Stimulated activated CD8-positive, alpha-beta memory T cell treated with anti-CD3 and anti-CD28 coated beads, Interleukin-15, amount 100 ng/mL, for 48 hours (primary cell): ENCODE data around the gene ANO10.
"Not testable (repeated sequence)": the region's sequence is repeated elsewhere in the genome, so short reads cannot be mapped to it uniquely, and the experiment has no call there.

Experiments used
- DNase-seq, 2 donors: peaks; one replicate each; pipeline ENCODE4 v3.0.0-alpha.2; 2020; ENCODE audit warnings: low read depth in 2 of 2

Gene ANO10

GRCh38 chr3:43372809-43373559, 248.8 kb downstream of the ANO10 start:
- no peak for DNase-seq

- DNase-seq: no peak
Observed at GRCh38 chr3:43372007-43372740, 249.6 kb downstream of the ANO10 start.

GRCh38 chr3:43371494-43371893, 250.3 kb downstream of the ANO10 start:
- no peak for DNase-seq

DNA sequence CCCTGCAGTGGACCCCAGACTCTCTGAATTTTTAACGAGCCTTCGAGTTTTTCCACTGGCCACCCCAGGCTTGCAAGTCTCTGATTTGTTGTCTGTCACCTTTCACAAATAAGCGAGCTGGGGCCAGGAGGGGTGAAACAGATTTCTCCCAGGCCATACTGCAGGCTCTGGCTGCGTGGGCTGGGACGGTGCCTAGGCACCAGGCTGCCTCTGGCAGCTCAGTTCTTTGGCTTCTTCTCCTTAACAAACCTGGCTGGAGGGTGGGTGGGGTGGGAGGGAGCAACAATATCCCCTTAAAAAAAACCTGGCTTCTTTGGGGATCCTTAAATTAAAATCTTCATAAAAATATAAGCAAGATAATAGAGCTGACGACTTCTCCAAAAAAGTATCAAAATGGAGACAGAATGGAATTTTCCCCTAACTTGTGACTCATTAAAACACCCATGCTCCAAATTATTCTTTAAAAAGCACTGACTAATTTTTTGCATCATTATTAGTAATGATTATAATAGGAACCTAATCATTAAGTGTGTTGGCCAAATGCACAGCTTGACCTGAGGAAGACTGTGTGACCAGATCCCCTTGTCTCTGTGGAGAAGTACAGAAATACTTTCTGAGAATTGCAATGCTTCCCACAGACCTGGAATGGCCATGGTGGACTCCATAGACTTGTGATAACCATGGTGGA, 251.4 kb downstream of the ANO10 start:
- DNase-seq: no peak

DNA sequence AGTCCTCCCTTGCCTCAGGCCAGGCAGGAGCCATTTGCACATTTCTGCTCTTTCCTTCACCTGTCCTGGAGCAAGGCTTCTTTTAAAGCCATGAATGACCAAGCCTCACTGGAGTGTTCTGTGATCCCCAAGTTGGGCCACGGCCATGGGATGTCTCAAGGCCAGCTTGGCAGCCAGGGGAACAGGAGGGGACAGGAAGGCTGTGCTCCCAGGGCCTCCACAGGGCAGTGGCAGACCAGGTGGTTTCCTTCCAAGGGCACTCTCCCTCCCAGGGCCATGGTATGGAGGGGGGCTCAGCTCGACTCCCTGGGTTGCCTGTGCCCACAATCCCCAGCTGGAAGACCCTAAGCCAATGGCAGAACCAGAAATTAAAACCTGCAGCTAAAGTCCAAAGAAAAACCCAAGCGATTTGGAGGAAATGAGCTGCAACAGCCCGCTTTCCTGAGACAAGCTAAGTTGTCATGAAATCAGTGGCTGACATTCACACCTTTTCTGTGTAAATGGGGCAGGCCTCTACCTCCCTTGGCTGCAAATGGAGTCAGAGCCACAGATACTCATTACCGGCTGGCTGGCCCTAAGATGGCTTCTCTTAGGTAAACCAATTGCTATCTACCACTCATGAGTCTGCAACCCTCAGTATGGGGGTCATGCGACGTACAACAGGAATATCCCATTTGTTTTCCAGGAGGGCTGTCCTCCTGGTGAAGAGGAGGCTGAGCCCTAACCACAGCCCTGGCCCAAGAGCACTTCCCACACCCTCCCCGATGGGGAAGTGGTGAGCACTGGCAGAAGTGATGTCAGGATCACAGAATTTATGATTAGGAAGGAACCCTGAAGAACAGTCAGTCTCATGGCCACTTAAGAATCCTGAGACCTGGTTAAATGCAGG, 252.2 kb downstream of the ANO10 start:
- no peak for DNase-seq

DNA sequence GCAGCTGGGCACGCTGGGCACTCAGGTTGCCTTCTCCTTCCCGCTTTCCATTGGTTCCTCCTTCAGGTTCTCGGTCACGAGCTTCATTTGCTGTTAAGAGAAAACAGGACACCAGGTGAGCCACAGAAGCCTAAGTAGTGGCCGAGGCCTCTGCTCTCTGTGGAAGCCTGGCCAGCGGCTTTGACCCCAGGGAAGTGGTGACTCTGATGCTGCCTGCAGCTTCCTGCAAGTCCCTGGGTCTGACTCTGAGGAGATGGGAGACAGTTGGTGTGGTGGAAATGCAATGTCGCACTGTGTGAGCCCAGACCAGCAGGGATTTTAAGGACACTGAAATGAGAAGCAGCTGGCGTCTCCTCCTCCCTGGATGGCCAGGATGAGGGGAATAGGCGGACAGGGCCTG, 254.9 kb downstream of the ANO10 start:
- no peak for DNase-seq

DNA sequence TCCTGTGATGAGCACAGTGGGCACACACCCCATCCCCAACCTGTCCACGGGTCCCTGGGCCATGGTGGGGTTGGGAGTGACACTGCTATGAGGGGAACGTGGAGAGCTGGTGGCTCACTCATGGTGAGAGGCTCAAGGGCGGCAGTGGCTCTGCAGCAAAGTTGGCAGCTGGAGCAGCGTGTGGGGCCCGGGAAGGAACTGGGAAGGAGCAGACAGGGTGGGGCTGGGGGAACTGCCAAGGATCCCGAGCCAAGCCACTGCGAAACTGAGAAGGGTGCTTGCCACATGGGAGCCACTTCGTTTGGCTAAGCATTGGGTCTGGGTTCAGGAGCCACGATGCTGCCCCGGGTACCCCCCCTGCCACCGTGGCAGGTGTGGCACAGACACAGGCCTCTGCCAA, 255.3 kb downstream of the ANO10 start:
- no peak for DNase-seq

- no peak for DNase-seq
Observed at GRCh38 chr3:43365601-43366305, 256.1 kb downstream of the ANO10 start.

DNA sequence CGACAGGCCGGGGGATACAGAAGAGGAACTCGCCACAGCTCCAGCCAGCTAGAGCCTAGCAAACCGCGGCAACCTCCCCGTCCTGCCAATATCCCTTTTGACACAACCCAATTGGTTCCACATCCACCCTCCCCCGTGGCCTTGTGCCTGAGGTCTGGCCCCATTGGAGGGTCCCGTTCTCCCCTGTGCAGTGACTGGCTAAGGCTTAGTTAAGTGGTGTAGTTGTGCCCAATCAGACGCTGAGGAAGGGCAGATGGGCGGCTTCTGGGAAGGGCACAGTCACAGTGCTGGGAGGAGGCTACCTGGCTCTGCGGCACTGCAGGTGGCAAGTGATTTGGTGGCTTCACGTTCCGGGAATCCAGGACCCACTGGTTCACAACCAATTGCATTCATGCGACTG, 256.9 kb downstream of the ANO10 start:
- DNase-seq: no peak

DNA sequence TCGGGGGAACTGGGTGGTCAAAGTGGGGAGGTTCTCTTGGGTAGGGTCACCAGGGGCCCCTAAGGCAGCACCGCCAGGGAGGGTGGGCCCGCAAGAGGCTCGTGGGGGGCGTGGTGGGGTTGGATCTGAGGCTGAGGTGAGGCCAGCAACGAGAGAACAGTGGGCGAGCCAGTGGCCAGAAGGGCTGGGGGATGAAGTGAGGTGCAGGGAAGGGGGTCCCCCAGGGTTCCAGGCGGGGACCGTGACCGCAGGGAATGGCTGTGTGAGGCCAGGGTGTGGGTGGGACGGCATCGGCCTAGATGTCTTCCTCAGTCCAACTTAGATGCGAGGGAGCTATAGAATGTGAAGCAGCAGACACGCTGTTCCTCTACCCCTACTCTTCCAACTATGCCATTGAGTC, 257.3 kb downstream of the ANO10 start:
- DNase-seq: no peak

GRCh38 chr3:43363621-43364266, 258.1 kb downstream of the ANO10 start:
- no peak for DNase-seq

- no peak for DNase-seq
Observed at GRCh38 chr3:43362961-43363360, 258.9 kb downstream of the ANO10 start.

- no peak for DNase-seq
Observed at GRCh38 chr3:43362183-43362582, 259.6 kb downstream of the ANO10 start.

DNA sequence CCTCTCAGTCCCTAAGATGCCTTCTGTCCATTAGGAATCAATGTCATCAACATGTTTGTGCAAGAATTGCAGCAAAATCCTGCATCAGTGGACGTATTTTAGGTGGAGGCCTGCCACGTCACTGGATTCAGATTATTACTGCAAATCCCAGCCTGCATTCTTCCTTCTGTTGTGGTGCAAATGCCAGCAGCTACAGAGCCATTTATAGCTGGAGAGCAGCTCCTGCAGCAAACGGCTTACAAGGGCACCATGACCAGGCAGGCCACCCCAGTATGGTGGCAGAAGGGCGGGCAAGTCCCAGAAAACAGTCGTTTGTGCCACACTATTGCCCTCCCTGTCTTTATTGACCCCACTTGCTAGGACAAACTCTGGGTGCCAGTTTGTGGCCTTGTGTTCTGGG, 260.7 kb downstream of the ANO10 start:
- no peak for DNase-seq

- not testable (repeated sequence) for DNase-seq
Observed at GRCh38 chr3:43356033-43356432, 265.8 kb downstream of the ANO10 start.

- DNase-seq: no peak
Observed at GRCh38 chr3:43353923-43354670, 267.7 kb downstream of the ANO10 start.

- no peak for DNase-seq
Observed at GRCh38 chr3:43353393-43353792, 268.4 kb downstream of the ANO10 start.

DNA sequence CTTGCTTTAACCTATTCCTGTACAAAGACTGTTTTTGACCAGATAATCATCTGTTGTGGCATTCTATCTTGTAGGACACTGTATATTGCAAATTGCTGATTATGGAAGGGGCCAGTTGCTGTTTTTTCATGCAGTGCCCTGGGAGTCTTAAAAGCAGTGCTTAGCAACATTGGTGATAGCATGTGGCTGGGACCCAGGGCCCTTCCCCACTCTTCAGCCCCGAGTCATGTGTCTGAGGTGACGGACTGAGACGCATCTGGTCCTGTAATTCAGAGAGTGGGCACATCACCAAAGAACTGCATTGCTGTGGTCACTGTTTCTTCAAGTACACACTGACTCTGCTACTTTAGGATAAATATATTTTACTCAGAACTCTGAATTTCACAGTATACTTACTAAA, 272.1 kb downstream of the ANO10 start:
- no peak for DNase-seq

DNA sequence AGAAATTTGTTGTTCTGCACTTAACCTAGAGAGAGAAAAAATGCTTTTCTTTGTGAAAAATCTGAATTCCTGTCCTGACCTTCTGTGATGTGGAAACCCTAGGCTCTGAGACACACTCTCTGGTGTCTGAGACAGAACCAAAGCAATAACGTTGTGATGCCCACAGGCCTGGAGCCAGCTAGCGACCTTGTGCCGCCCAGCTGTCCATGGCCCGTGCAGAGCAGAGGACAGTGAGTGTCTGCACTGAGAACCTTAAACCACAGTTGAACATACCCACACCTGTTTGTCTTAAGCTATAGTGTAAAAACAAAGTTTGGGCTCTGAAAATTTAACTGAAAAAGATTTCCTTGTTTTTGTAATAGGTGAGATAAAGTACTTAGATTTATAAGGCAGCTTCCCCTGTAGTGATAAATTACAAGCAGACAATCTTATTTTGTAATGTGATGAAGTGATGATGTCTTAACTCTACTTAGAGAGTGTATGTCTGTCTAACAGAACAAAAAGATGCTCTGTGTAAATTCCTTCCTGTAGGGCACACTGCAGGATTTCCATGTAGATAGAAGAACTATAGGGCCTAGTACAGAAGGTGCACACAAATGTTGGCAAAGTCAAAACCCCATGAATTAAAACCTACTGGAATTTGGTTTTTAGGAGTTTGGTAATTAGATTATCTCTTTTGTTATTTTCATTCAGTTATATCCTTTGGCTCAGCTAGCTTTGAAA, 272.8 kb downstream of the ANO10 start:
- DNase-seq: no peak
